Stimulated activated CD8-positive, alpha-beta memory T cell treated with anti-CD3 and anti-CD28 coated beads, Interleukin-12 subunit alpha, Interleukin-12 subunit beta, amount 100 ng/mL, for 24 hours (primary cell): Measurements from ENCODE around the gene LYSMD1.

Source experiments
- DNase-seq: peaks from one replicate; pipeline ENCODE4 v3.0.0-alpha.2; 2020; ENCODE audit errors: extremely low read depth

The LYSMD1 gene

DNA sequence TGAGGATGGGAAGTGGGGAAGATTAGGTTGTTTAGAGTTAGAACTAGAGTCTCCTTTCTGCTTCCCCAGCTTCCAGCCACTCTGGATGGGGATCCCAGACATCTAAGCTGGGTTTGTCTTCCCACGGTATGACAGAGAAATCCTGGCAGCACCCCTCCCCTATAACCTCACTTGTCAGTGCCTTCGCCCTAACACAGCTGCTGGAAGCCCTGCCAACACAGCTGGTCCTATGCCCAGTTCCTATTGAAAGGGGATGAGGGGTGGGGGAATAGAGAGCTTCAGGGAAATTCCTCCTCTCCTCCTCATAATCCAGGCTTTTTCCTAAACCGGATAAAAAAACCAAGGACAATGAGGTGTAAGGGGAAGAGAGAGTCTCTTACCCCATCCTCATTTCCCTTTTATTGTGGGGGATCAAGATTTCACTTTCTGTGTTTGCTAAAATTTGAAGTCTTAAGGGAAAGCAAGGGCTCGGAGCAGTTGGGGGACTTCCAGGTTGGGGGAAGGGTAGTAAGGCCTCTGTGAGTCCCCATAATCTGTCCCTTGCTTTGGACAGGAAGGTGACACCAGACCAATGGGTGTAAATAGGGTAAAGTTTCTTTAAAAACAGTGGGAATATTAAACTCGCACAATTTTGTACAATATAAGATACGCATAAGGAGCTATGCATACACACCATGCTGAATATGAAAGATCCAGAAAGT, 9.5 kb upstream of the LYSMD1 start:
- no peak for DNase-seq

DNA sequence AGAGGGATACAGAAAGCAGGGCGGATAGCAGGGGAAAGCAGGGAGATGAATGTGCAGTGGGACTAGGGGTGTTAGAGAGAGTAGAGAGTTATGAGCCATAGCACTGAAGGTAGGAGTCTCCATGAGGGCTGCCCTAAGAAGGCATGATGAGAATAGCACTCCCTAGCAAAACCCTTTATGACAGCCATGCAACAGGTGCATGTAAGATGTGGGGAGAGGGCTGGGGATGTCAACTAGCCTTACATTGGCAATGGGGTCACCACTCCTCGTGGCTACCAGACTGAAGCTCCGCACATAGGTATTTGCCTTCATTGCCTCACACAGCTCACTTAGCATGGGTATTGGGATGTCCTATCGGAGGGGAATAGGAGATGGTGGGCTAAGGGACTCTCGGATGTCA, 5.5 kb upstream of the LYSMD1 start:
- no peak for DNase-seq

DNA sequence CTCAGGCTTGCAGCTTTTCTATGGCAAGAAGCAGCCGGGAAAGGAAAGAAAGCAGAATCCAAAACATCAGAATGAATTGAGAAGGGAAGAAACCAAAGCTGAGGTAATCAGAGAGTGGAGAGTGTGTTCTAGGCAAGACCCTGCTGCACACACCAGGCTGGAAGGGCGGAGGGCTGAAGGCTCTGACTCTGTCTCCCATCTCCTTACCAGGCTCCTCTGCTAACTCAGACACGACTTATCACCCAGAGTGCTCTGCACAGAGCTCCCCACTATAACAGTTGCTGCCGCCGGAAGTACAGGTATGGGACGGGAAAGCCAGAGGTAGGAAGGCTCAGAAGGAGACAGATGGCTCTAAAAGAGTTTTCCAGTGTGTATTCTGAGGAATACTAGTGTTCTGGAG, 1.4 kb upstream of the LYSMD1 start:
- DNase-seq = no peak

- no peak for DNase-seq
Measured at GRCh38 chr1:151166505-151166956, 829 bp upstream of the LYSMD1 start.

DNA sequence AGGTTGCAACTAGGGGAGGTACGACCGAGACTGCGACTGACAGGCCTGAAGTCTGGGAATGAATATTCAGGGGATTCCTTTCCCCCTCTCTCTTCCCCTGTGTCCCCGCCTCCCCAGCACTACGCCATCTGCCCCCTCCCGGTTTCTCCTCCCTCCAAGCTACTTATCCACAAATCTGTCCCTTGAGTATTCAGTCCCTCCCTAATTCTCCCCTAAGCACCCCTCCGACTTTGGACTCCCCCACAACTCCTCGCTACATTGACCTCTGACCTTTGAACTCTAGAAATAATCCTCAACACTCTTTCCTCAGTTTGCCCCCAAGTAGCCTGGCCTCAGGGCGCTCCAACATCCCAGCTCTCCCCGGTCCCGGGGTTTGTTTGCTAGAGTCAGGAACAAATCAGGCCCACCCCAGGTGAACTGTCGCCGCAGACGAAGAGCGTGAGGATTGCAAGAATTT, 393 bp downstream of the LYSMD1 start:
- no peak for DNase-seq

- DNase-seq = no peak
Measured at GRCh38 chr1:151164732-151165280, 896 bp downstream of the LYSMD1 start.

GRCh38 chr1:151159373-151159772, 6.3 kb downstream of the LYSMD1 start:
- DNase-seq = no peak

DNA sequence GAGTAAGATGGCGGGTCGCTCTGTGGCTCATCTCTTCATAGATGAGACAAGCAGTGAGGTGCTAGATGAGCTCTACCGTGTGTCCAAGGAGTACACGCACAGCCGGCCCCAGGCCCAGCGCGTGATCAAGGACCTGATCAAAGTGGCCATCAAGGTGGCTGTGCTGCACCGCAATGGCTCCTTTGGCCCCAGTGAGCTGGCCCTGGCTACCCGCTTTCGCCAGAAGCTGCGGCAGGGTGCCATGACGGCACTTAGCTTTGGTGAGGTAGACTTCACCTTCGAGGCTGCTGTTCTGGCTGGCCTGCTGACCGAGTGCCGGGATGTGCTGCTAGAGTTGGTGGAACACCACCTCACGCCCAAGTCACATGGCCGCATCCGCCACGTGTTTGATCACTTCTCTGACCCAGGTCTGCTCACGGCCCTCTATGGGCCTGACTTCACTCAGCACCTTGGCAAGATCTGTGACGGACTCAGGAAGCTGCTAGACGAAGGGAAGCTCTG, 6.9 kb downstream of the LYSMD1 start:
- no peak for DNase-seq

DNA sequence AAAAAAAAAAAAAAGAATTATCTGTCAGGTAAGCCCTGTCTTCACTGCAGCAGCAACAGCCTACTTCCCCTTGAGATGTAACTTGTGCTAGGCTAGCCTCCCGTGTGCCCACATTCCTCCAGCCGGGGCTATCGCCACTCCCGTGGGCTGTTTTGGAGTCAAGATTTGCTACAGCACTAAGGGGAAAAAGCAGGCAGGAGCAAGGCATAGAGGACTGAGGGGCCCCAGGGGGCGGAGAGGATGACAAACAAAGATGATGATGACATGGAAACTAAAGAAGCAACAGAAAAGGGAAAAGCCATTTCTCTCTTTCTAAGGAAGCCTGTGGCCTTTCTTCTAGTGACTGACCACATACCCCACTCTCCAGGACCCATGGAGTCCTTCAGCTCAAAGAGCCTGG, 7.4 kb downstream of the LYSMD1 start:
- peak; percentile 25 for DNase-seq

GRCh38 chr1:151157067-151157531, 8.6 kb downstream of the LYSMD1 start:
- DNase-seq = no peak

DNA sequence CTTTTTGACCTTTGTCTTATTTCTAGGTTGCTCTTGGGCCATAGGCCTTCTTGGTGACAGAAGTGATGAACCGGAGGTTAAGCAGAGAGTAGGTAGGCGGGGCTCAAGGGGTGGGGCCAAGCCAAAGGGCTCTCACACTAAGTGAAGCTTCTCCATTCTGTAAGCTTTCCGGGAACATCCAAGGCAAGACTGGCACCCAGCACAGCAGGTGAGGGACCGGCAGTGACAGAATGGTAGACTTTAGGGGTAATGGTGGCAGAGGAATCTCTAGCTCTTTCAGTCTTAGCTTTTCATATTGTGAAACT, 9.2 kb downstream of the LYSMD1 start, which contains the start of gene TNFAIP8L2:
Gene TNFAIP8L2, plus strand, starts transcription at position 135 of the 305 bp plus-strand sequence. CDS start 2,049 bp downstream, outside the sequence.
- DNase-seq = peak; percentile 60

DNA sequence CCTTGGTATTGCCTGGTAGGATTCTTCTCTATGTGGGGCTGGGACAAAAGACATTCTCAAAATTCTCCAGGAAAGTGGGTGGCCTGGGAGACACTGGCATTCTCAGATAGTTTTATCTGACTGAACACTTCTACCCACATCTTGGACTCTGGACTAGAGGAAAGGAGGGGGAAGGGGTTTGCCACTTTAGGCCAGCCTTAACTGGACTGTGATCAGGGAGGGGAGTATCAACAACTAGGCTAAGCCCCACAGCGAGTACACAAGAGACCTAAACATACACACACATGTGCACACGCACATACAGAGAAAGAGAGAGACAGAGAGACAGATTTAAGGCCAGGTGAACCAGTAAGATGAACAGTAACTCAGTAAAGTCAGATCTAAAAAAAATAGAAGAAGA, 18.0 kb downstream of the LYSMD1 start:
- DNase-seq = no peak

DNA sequence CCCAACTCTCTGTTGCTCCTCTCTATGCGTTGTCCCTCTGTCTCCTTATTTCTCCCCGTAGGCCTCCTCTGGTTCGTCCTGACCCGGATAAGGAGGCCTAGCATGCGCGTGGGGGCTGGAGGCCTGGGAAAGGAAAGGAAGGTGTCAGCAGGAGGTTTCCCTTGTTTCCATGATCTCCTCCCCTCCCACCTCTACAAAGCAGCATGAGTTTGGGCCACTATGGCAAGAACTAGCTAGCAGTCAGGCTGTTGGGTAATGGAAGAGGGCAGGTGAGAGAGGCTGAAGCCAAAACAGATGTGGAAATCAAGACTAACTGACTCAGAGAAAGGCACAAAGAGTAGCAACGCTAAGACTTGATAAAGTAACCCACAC, 18.6 kb downstream of the LYSMD1 start:
- DNase-seq = no peak

- peak; percentile 76 for DNase-seq
Measured at GRCh38 chr1:151146412-151147131, 19.1 kb downstream of the LYSMD1 start, which contains the start of gene SEMA6C. SEMA6C (minus strand) TSS chr1:151146631; CDS start chr1:151142621, 4,010 bp downstream.

- no peak for DNase-seq
Measured at GRCh38 chr1:151146072-151146411, 19.7 kb downstream of the LYSMD1 start.

GRCh38 chr1:151145304-151146071, 20.2 kb downstream of the LYSMD1 start:
- no peak for DNase-seq

DNA sequence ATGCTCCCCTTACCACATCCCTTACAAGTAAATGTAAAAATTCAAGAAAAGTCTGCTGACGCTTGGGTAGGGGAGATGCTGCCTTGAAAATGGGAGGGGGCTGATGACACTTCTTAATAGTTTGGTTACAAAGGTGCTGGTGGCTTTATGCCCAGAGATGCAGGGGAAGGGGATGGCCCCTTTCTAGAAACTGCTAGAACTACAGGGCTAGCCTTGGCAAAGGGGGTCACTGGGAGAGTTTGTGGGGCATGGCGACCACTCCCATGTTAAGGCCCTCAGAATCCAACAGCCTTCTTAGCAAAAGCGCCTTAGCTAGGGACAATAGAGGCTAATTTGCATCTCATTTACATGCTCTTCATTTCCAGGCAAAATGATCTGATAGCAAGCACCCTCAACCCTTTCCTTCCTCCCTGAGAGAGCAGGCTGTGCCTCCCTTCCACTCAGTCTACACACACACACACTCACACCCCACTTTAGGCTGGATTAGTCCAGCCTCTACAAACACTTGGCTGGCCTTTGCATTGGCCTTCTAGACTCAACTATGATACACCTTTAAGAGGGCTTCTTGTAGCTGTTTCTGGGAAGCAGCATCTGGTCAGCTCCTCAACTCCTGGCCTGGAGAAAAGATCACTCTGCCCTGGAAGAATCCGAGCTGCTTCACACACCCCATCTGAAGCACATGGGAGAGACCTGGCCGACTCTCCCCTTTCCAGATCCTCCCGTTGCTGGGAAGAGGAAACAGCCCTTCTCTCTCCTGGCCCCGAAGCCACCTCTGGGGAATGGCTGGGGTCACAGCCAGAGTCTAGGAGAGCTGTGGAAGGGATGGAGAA, 21.0 kb downstream of the LYSMD1 start:
- no peak for DNase-seq

- no peak for DNase-seq
Measured at GRCh38 chr1:151143986-151144385, 21.7 kb downstream of the LYSMD1 start.

DNA sequence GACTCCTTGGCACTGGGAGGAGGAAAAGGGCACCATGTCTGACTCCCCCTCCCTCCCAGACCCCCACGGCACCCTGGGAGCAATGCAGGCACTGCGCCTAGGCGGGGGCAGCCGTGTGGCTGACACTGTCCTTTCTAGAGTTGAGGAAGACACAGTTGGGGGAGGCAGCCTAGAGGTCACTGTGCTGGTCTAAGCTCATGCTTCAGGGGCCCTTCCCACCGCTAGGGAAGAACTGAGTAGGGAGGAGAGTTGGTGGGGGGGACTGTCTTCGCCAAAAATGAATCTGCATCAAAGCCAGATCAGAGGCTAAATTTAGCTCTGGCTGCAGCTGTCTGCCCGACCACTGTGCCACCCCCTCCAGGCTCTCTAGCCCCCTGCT, 22.7 kb downstream of the LYSMD1 start:
- no peak for DNase-seq

DNA sequence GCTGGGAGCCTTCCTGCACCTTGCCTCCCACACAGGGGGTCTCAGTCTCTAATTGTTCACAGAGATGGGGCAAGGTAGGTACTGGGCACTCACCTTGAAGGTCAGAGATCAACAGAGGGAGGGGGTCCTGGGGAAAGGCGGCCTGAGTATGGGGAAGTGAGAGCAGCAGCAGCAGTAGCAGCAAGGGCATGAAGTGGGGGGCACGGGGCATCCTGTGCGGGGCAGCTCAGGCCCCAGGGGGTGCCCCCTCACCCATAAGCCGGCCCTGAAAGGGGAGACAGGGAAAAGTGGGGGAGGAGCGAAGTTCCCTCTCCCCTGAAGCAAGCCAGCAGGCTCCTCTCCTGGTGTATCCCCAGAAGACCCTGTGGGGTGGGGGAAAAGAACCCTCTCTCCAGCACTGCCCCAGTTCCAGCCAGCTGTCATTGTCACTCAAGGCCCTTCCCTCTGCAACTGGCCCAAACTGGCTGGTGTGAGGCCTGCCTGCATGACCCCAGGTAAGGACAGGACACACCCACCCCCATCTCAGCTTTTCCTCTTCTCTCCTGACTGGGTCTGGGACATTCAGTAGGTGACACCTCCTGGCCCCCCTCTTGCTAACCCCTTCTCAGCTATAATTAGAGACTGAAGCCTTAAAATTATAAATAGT, 23.2 kb downstream of the LYSMD1 start:
- no peak for DNase-seq

DNA sequence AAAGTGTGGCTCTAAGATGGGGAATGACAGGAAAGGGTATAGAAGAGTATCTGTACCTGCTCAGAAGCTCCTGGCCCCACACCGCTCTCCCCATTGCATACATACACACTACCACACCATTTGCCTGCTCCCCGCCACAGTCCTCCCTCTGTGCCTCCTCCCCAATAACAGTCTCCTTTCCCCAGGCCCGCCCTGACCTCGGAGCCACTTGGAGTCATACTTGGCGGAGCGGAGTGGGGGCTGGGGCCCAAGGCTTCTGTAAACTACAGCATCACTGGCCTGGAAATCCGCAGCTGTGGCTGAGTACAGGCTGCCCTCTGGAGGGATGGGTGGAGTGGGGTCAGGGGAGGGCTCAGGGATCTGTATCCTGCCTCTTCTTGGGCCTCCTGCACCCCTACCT, 27.9 kb downstream of the LYSMD1 start:
- no peak for DNase-seq
